Measurements from ENCODE around the gene NUMB.

NUMB gene

GRCh38 chr14:73289729-73290128 lies 168.6 kb downstream of the NUMB start:
- H3K27ac ChIP-seq: no peak overlapping the region
- TF ChIP-seq CTCF (IDR thresholded peaks at IDR 0.05) (no peak), ZFX (IDR thresholded peaks at IDR 0.05; ENCODE audit: borderline replicate concordance) (no peak)

GRCh38 chr14:73289308-73289707 lies 169.0 kb downstream of the NUMB start:
- no peak for TF ChIP-seq CTCF (IDR thresholded peaks at IDR 0.05)
- TF ChIP-seq ZFX (IDR thresholded peaks at IDR 0.05; ENCODE audit: borderline replicate concordance): no peak

GRCh38 chr14:73287071-73287470 lies 171.3 kb downstream of the NUMB start:
- no peak for TF ChIP-seq CTCF (IDR thresholded peaks at IDR 0.05)
- no peak for TF ChIP-seq ZFX (IDR thresholded peaks at IDR 0.05; ENCODE audit: borderline replicate concordance)
- H3K27ac ChIP-seq: no peak overlapping the region

More at GRCh38 chr14:73289308-73289707, 169.0 kb downstream of the NUMB start:
- H3K27ac ChIP-seq: no peak overlapping the region

- H3K27ac ChIP-seq: no peak overlapping the region
- TF ChIP-seq ZFX (IDR thresholded peaks at IDR 0.05; ENCODE audit: borderline replicate concordance): no peak
- TF ChIP-seq CTCF (IDR thresholded peaks at IDR 0.05): no peak
Measured at GRCh38 chr14:73286598-73286997, 171.7 kb downstream of the NUMB start.

GRCh38 chr14:73285979-73286378 lies 172.4 kb downstream of the NUMB start:
- H3K27ac ChIP-seq: no peak overlapping the region
- TF ChIP-seq ZFX (IDR thresholded peaks at IDR 0.05; ENCODE audit: borderline replicate concordance) (no peak), CTCF (IDR thresholded peaks at IDR 0.05) (no peak)

- TF ChIP-seq CTCF (IDR thresholded peaks at IDR 0.05): no peak
- no peak for TF ChIP-seq ZFX (IDR thresholded peaks at IDR 0.05; ENCODE audit: borderline replicate concordance)
- no peak overlapping the region for H3K27ac ChIP-seq
Measured at GRCh38 chr14:73283608-73284379, 174.6 kb downstream of the NUMB start.

GRCh38 chr14:73280903-73281302 lies 177.4 kb downstream of the NUMB start:
- H3K27ac ChIP-seq: no peak overlapping the region
- TF ChIP-seq ZFX (IDR thresholded peaks at IDR 0.05; ENCODE audit: borderline replicate concordance) (no peak), CTCF (IDR thresholded peaks at IDR 0.05) (no peak)
